ENCODE data around the gene FRMD8. TPM values are rescaled to one million over a fixed set of nuclear protein-coding genes. Genes with fewer than 3 reads are reported as not detected.

FRMD8 gene
- total and polyA plus RNA-seq, 9 of the 15 experiments (the other 6 are each of a cell fraction or from before 2014, with no cell fraction given), result 4.5 to 54.5 (median 15.8) TPM

DNA sequence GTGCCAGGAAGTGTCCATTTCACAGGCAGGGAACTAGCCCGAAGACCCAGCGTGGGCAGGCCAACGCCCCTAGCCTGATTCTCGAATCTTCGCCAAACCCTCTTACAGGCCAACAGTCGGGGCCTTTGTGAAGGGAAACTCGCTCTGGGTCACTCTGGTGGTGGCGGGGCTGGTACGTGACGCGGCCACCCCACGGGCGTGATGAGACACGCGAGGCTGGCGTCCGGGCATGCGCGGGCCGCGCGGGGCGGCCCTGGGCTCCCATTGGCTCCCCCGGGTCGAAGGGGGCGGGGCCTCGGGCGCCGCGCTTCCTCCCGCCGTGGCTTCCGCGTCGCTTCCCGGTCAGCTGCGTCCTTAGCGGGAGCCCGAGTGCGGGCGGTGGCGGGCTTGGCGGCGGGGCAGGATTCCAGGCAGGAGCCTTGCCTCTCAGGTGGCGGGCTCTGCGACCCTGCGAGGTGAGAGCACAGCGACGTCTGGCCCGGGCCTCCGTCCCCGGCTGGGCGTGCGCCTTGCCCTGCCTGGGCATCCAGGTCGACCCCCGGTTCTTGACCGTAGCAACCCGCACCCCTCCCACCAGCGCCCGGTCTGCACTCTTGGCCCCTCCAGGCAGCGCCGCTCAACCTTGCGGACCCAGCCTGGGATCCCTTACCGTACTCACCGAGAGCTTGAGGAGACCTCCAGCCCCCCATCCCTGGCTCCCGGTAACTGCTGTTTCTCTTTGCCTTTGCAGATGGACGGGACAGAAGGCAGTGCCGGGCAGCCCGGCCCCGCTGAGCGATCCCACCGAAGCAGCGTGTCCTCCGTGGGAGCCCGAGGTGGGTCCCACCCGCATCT, at the start of gene FRMD8 (continued):
- TF ChIP-seq ATF7 (IDR thresholded peaks at IDR 0.05), result peak; percentile 59; the same call in 1 of the 2 replicates
- TF ChIP-seq NFIC (IDR thresholded peaks at IDR 0.05), result peak; percentile 64
- no peak for TF ChIP-seq KHSRP (IDR thresholded peaks at IDR 0.05)
- TF ChIP-seq TFAM (CRISPR knock-in tag; conservative IDR thresholded peaks at IDR 0.05), result no peak
- TF ChIP-seq, protein P1, sequence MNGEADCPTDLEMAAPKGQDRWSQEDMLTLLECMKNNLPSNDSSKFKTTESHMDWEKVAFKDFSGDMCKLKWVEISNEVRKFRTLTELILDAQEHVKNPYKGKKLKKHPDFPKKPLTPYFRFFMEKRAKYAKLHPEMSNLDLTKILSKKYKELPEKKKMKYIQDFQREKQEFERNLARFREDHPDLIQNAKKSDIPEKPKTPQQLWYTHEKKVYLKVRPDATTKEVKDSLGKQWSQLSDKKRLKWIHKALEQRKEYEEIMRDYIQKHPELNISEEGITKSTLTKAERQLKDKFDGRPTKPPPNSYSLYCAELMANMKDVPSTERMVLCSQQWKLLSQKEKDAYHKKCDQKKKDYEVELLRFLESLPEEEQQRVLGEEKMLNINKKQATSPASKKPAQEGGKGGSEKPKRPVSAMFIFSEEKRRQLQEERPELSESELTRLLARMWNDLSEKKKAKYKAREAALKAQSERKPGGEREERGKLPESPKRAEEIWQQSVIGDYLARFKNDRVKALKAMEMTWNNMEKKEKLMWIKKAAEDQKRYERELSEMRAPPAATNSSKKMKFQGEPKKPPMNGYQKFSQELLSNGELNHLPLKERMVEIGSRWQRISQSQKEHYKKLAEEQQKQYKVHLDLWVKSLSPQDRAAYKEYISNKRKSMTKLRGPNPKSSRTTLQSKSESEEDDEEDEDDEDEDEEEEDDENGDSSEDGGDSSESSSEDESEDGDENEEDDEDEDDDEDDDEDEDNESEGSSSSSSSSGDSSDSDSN (IDR thresholded peaks at IDR 0.05; ENCODE audit: borderline replicate concordance in 1 of 2, low read depth in 2 of 2, low read length in 2 of 2), result no peak
- no peak; the same call in 1 of the 2 replicates for TF ChIP-seq ELF4 (CRISPR knock-in tag; IDR thresholded peaks at IDR 0.05)
- TF ChIP-seq, protein P2, sequence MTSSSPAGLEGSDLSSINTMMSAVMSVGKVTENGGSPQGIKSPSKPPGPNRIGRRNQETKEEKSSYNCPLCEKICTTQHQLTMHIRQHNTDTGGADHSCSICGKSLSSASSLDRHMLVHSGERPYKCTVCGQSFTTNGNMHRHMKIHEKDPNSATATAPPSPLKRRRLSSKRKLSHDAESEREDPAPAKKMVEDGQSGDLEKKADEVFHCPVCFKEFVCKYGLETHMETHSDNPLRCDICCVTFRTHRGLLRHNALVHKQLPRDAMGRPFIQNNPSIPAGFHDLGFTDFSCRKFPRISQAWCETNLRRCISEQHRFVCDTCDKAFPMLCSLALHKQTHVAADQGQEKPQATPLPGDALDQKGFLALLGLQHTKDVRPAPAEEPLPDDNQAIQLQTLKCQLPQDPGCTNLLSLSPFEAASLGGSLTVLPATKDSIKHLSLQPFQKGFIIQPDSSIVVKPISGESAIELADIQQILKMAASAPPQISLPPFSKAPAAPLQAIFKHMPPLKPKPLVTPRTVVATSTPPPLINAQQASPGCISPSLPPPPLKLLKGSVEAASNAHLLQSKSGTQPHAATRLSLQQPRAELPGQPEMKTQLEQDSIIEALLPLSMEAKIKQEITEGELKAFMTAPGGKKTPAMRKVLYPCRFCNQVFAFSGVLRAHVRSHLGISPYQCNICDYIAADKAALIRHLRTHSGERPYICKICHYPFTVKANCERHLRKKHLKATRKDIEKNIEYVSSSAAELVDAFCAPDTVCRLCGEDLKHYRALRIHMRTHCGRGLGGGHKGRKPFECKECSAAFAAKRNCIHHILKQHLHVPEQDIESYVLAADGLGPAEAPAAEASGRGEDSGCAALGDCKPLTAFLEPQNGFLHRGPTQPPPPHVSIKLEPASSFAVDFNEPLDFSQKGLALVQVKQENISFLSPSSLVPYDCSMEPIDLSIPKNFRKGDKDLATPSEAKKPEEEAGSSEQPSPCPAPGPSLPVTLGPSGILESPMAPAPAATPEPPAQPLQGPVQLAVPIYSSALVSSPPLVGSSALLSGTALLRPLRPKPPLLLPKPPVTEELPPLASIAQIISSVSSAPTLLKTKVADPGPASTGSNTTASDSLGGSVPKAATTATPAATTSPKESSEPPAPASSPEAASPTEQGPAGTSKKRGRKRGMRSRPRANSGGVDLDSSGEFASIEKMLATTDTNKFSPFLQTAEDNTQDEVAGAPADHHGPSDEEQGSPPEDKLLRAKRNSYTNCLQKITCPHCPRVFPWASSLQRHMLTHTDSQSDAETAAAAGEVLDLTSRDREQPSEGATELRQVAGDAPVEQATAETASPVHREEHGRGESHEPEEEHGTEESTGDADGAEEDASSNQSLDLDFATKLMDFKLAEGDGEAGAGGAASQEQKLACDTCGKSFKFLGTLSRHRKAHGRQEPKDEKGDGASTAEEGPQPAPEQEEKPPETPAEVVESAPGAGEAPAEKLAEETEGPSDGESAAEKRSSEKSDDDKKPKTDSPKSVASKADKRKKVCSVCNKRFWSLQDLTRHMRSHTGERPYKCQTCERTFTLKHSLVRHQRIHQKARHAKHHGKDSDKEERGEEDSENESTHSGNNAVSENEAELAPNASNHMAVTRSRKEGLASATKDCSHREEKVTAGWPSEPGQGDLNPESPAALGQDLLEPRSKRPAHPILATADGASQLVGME (CRISPR knock-in tag; IDR thresholded peaks at IDR 0.05), result no peak; the same call in 1 of the 2 replicates
- TF ChIP-seq DIDO1 (tag; IDR thresholded peaks at IDR 0.05; ENCODE audit: low read depth), result no peak
- TF ChIP-seq, protein P3, sequence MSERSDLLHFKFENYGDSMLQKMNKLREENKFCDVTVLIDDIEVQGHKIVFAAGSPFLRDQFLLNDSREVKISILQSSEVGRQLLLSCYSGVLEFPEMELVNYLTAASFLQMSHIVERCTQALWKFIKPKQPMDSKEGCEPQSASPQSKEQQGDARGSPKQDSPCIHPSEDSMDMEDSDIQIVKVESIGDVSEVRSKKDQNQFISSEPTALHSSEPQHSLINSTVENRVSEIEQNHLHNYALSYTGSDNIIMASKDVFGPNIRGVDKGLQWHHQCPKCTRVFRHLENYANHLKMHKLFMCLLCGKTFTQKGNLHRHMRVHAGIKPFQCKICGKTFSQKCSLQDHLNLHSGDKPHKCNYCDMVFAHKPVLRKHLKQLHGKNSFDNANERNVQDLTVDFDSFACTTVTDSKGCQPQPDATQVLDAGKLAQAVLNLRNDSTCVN (CRISPR knock-in tag; IDR thresholded peaks at IDR 0.05), result no peak
- no peak for TF ChIP-seq ARID2 (IDR thresholded peaks at IDR 0.05)
- TF ChIP-seq IFI16 (CRISPR knock-in tag; IDR thresholded peaks at IDR 0.05), result no peak
- no peak for TF ChIP-seq ZNF764 (CRISPR knock-in tag; IDR thresholded peaks at IDR 0.05; ENCODE audit: low read depth)
- no peak for TF ChIP-seq CBX8 (IDR thresholded peaks at IDR 0.05; ENCODE audit: borderline replicate concordance, extremely low read depth, low read depth, low read length, poor library complexity, severe bottlenecking)
- TF ChIP-seq, protein P4, sequence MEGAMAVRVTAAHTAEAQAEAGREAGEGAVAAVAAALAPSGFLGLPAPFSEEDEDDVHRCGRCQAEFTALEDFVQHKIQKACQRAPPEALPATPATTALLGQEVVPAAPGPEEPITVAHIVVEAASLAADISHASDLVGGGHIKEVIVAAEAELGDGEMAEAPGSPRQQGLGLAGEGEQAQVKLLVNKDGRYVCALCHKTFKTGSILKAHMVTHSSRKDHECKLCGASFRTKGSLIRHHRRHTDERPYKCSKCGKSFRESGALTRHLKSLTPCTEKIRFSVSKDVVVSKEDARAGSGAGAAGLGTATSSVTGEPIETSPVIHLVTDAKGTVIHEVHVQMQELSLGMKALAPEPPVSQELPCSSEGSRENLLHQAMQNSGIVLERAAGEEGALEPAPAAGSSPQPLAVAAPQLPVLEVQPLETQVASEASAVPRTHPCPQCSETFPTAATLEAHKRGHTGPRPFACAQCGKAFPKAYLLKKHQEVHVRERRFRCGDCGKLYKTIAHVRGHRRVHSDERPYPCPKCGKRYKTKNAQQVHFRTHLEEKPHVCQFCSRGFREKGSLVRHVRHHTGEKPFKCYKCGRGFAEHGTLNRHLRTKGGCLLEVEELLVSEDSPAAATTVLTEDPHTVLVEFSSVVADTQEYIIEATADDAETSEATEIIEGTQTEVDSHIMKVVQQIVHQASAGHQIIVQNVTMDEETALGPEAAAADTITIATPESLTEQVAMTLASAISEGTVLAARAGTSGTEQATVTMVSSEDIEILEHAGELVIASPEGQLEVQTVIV (CRISPR knock-in tag; IDR thresholded peaks at IDR 0.05; ENCODE audit: borderline replicate concordance), result no peak
- TF ChIP-seq ZNF24 (IDR thresholded peaks at IDR 0.05), result no peak
- no peak for TF ChIP-seq GTF2E2 (tag; IDR thresholded peaks at IDR 0.05)

Measured in K562 (cell line).